Tibial artery (tissue), 4 donors: Measurements from ENCODE around the gene IGSF3.

Experiments used
- DNase-seq, 2 donors: peaks; one replicate each; pipeline ENCODE4 v3.0.0-alpha.2; 2019
- H3K27ac ChIP-seq, 2 donors: fragments of 200-600 bp; sonication (generic) in 1 of 2; 1 replicate in 1 of 2; 2 replicates in 1 of 2; pipeline ENCODE4 v1.5.1; 2018 to 2019; ENCODE audit warnings: mild to moderate bottlenecking in 1 of 2
- H3K27me3 ChIP-seq, 2 donors: fragments of 200-600 bp; sonication (generic) in 1 of 2; one replicate each; pipeline versions ENCODE4 v1.5.1 to v1.6.0; 2016 to 2019
- H3K36me3 ChIP-seq, 3 donors: fragments of 200-600 bp; sonication (generic) in 2 of 3; one replicate each; pipeline ENCODE4 v1.5.1; 2016 to 2019; ENCODE audit warnings: mild to moderate bottlenecking in 2 of 3
- H3K4me1 ChIP-seq, 4 donors: fragments of 200-600 bp; sonication (generic) in 2 of 4; 1 replicate in 3 of 4; 2 replicates in 1 of 4; pipeline ENCODE4 v1.5.1; 2016 to 2019
- H3K4me3 ChIP-seq, 2 donors: fragments of 200-600 bp; sonication (generic) in 1 of 2; 1 replicate in 1 of 2; 2 replicates in 1 of 2; pipeline ENCODE4 v1.5.1; 2018 to 2019; ENCODE audit warnings: mild to moderate bottlenecking in 2 of 2
- H3K9me3 ChIP-seq, 3 donors: fragments of 200-600 bp; sonication (generic) in 1 of 3; one replicate each; pipeline ENCODE4 v1.5.1; 2016 to 2019
- intact Hi-C: fragments of 100-400 bp; cut with DNase I; formaldehyde crosslinking; loops from one replicate; pipeline ENCODE4 v1.15.0; 2023; ENCODE audit warnings: low total_unique reads
- TF ChIP-seq, protein P1 (sequence below), 2 experiments: fragments of 200-600 bp in 1 of 2; fragments of 450-650 bp in 1 of 2; IDR thresholded peaks; one replicate each; pipeline ENCODE4 v1.5.1; 2017 to 2019; ENCODE audit warnings: antibody characterized with exemption in 2 of 2, mild to moderate bottlenecking in 1 of 2, moderate library complexity in 1 of 2

The IGSF3 gene

DNA sequence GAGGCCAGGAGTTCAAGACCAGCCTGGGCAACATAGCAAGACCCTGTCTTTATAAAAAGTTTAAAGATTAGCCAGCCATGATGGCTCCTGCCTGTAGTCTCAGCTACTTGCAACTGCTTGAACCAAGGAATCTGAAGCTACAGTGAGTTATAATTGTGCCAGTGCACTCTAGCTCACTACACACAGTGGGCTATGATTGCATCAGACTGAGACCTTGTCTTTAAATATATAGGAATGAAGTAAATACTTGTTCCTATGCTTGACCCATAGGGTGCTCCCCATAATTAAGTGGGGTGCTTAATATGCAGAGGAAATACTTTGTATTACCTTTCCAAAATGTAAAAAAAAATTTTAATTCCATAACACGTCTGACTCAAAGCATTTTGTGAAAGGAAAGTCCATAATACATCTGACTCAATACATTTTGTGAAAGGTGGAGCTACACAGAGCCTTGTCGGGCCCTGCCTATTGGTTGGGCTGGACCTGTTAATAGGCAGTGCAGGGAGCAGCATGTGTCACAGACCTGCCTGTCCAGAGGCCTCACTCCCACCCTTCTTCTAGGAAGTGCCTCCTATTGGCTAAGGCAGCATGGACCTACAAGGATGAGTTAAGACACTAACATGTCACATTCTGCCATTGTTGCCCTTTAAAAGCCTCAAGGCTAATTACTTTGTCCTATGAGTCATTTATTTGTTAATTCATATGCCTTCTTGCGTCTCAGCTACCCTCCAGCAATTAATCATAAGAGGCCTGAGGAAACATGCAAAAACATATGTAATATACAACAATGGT is 130.3 kb downstream of the IGSF3 start:
- H3K4me3 ChIP-seq: no peak overlapping the region
- no peak for DNase-seq
- intact Hi-C loops: no loop called here

DNA sequence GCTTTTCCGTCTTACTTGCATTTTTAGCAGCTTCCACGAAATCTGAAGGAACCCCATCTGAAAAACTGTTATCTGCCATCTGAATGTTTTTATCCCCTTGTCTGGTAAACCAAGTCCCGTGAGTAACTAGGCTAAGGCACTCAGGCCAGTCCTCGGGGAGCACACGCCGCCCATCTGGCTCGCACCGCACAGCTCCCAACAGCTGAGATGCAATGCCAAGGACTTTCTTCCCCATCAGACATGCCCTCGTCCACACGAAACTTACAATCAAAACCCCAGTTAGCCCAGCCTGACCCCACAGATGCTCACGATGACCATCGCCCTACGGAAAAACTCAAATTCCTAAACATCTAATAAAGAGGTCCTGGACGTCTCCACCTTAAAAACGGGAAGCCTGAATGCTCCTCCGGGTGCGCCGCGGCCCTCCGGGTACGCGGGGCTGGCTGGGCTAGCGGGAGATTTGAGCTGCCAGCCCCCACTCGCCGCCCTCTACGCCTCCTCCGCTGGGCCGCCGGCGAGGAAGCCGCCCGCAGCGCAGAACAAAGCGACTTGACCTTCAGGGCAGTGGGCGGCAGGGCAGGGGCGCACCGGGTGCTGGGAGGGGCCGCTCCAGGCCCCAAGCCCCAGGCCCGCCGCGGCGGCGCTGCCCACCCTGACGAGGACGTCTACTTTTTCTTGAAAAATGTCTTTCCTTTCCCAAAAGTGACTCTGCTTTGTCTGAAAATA is 133.4 kb downstream of the IGSF3 start:
- Histone ChIP-seq H3K4me1 (no peaks in the 10 kb centered on the region), H3K36me3 (peaks cover 43 to 48% (median 47%) of the 10 kb centered on the region in 3 donors), H3K27me3 (no peaks in the 10 kb centered on the region), H3K9me3 (no peaks in the 10 kb centered on the region), H3K4me3 (no peak overlapping the region), H3K27ac (no peak overlapping the region)
- intact Hi-C loops: no loop called here
- DNase-seq: no peak
- TF ChIP-seq, protein P1, sequence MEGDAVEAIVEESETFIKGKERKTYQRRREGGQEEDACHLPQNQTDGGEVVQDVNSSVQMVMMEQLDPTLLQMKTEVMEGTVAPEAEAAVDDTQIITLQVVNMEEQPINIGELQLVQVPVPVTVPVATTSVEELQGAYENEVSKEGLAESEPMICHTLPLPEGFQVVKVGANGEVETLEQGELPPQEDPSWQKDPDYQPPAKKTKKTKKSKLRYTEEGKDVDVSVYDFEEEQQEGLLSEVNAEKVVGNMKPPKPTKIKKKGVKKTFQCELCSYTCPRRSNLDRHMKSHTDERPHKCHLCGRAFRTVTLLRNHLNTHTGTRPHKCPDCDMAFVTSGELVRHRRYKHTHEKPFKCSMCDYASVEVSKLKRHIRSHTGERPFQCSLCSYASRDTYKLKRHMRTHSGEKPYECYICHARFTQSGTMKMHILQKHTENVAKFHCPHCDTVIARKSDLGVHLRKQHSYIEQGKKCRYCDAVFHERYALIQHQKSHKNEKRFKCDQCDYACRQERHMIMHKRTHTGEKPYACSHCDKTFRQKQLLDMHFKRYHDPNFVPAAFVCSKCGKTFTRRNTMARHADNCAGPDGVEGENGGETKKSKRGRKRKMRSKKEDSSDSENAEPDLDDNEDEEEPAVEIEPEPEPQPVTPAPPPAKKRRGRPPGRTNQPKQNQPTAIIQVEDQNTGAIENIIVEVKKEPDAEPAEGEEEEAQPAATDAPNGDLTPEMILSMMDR (IDR thresholded peaks at IDR 0.05): no peak

More for the DNA sequence above, 130.3 kb downstream of the IGSF3 start:
- Histone ChIP-seq H3K9me3 (no peaks in the 10 kb centered on the region), H3K27ac (no peak overlapping the region), H3K27me3 (no peaks in the 10 kb centered on the region), H3K36me3 (peaks cover 48 to 60% (median 53%) of the 10 kb centered on the region in 3 donors), H3K4me1 (no peaks in the 10 kb centered on the region)
- TF ChIP-seq, protein P1 (IDR thresholded peaks at IDR 0.05): no peak

DNA sequence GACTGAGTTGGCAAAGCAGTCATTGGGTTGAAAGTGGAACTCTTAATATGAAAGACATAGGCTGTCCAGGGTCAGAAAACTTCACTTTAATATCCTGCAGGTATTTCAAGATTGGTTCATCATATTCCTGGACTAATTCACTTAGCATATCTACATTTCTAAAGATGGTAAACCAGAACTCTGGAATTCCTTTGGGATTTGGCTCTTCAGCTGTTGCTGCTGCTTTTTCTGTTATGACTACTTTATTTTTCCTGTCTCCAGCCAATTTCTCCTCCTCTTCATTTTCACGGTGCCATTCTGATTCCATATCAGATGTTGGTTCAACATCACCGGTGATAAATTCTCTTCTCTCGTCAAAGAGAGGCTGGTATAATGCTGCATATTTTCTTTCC is 134.1 kb downstream of the IGSF3 start:
- Histone ChIP-seq H3K4me3 (no peak overlapping the region), H3K27ac (no peak overlapping the region), H3K9me3 (no peaks in the 10 kb centered on the region), H3K27me3 (no peaks in the 10 kb centered on the region), H3K4me1 (no peaks in the 10 kb centered on the region), H3K36me3 (peaks cover 36 to 41% (median 40%) of the 10 kb centered on the region in 3 donors)
- TF ChIP-seq, protein P1 (IDR thresholded peaks at IDR 0.05): no peak
- intact Hi-C loops: no loop called here
- no peak for DNase-seq

DNA sequence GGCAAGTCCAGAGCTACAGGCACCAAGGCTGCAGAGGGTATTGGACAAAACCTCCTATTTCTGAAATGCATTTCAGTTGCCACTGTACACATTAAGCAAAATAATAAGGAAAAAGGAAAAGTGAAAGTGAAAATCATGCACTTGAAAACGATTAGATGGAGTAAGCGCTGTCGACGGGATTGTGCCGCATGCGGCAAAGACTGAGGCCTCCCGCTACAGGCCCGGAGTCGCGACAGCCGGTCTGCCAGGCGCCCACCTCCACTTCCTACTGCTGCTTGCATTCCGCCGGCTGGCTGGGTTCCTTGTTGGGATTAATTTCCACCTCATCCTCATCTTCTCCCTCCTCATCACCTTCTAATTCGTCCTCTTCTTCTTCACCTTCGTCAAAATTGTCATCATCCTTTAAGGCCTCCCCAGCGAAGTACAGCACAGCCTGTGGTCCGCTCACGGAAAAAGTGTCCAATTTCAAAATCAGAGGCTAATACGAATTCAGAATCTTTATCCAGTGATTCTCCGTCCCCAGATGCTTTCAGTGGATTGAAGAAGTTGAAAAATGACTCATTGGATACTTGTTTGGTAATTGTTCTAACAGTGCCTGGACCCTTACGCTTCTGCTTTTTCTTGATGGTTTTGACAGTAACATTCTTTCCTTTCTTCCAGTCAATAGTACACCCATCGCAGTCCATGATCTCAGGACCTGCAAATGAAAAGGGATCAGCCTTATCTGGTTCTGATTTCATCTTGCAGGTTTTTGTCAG is 134.7 kb downstream of the IGSF3 start:
- intact Hi-C loops: no loop called here
- no peak overlapping the region for H3K27ac ChIP-seq
- TF ChIP-seq, protein P1 (IDR thresholded peaks at IDR 0.05): no peak
- H3K4me1 ChIP-seq: no peaks in the 10 kb centered on the region
- peaks cover 31 to 41% (median 36%) of the 10 kb centered on the region in 3 donors for H3K36me3 ChIP-seq
- H3K27me3 ChIP-seq: no peaks in the 10 kb centered on the region
- no peak for DNase-seq
- H3K9me3 ChIP-seq: no peaks in the 10 kb centered on the region
- no peak overlapping the region for H3K4me3 ChIP-seq

DNA sequence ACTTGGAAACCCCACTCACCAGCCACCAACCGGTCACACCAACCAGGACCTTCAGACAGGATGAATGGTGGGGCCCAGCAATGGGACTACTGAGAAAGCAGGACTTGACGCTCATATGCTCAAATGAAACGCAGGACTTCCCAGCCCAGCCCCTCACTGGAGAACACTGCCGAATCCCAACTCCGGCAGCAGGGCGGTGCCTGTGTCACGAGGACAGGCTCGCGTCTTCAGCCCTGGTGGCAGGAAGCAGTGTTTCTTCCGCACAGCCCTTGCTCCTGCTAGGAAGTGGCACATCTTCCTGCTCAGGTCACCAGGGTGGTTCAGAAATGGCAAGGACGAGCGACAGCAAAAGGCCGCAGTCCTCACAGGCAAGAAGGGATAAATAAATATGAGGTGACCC is 135.6 kb downstream of the IGSF3 start:
- Histone ChIP-seq H3K9me3 (no peaks in the 10 kb centered on the region), H3K27ac (no peak overlapping the region), H3K4me1 (no peaks in the 10 kb centered on the region), H3K36me3 (peaks cover 31 to 36% (median 36%) of the 10 kb centered on the region in 3 donors), H3K4me3 (no peak overlapping the region), H3K27me3 (no peaks in the 10 kb centered on the region)
- DNase-seq: no peak
- intact Hi-C loops: no loop called here
- TF ChIP-seq, protein P1 (IDR thresholded peaks at IDR 0.05): no peak
